Effector memory CD8-positive, alpha-beta T cell (primary cell): ENCODE measurements around the gene ADCY6.

ENCODE experiments used
- ATAC-seq: fragments of 150-1000 bp; cut with Tn5 transposase; replicated peaks from 2 replicates; pipeline ENCODE4 v1.10.0; 2021; ENCODE audit warnings: mild to moderate bottlenecking, moderate library complexity
- DNase-seq, 3 experiments: peaks; one replicate each; pipeline ENCODE4 v3.0.0; 2021
- H3K27ac Mint-ChIP-seq, 2 donors: one replicate each; pipeline ENCODE4 v1.8.0; 2022; ENCODE audit warnings: mild to moderate bottlenecking in 2 of 2, mixed read lengths in 2 of 2, moderate library complexity in 2 of 2
- H3K27me3 Mint-ChIP-seq, 2 donors: one replicate each; pipeline ENCODE4 v1.8.0; 2022; ENCODE audit warnings: mixed read lengths in 2 of 2
- H3K36me3 Mint-ChIP-seq: one replicate; pipeline ENCODE4 v1.8.0; 2022; ENCODE audit warnings: mild to moderate bottlenecking, moderate library complexity, mixed read lengths; ENCODE audit not compliant: insufficient read depth
- H3K4me1 Mint-ChIP-seq, 2 donors: one replicate each; pipeline ENCODE4 v1.8.0; 2022; ENCODE audit warnings: low read depth in 2 of 2, mixed read lengths in 2 of 2
- H3K4me3 Mint-ChIP-seq, 2 donors: one replicate each; pipeline ENCODE4 v1.8.0; 2022; ENCODE audit warnings: mild to moderate bottlenecking in 2 of 2, mixed read lengths in 2 of 2, moderate library complexity in 2 of 2
- H3K9me3 Mint-ChIP-seq, 2 donors: one replicate each; pipeline ENCODE4 v1.8.0; 2022; ENCODE audit warnings: mixed read lengths in 2 of 2

ADCY6 gene

GRCh38 chr12:48822711-48823110 is 33.8 kb upstream of the ADCY6 start:
- Mint-ChIP-seq H3K9me3 (no peaks in the 10 kb centered on the region), H3K36me3 (peaks cover 3% of the 10 kb centered on the region), H3K4me3 (no peak overlapping the region), H3K27me3 (no peaks in the 10 kb centered on the region), H3K4me1 (peaks cover 23 to 31% of the 10 kb centered on the region in 2 donors), H3K27ac (peak overlapping the region in 1 of 2 donors; percentile 1)
- DNase-seq, result no peak
- no peak for ATAC-seq

GRCh38 chr12:48822139-48822538 is 33.2 kb upstream of the ADCY6 start:
- no peak for ATAC-seq
- Mint-ChIP-seq H3K9me3 (no peaks in the 10 kb centered on the region), H3K4me1 (peaks cover 29 to 33% of the 10 kb centered on the region in 2 donors), H3K36me3 (peaks cover 3% of the 10 kb centered on the region), H3K27ac (peak overlapping the region in 1 of 2 donors; percentile 3), H3K27me3 (no peaks in the 10 kb centered on the region), H3K4me3 (no peak overlapping the region)
- DNase-seq, result no peak

GRCh38 chr12:48819986-48820725 is 31.3 kb upstream of the ADCY6 start:
- Mint-ChIP-seq H3K9me3 (no peaks in the 10 kb centered on the region), H3K27ac (peak overlapping the region in 1 of 2 donors; percentile 75), H3K4me1 (peaks cover 36 to 41% of the 10 kb centered on the region in 2 donors), H3K4me3 (peak overlapping the region; percentile 89 to 93), H3K27me3 (no peaks in the 10 kb centered on the region), H3K36me3 (peaks cover 3% of the 10 kb centered on the region)
- no peak for DNase-seq
- no peak for ATAC-seq

- peaks cover 9% of the 10 kb centered on the region for H3K36me3 Mint-ChIP-seq
- H3K27me3 Mint-ChIP-seq, result no peaks in the 10 kb centered on the region
- no peak for ATAC-seq
- H3K27ac Mint-ChIP-seq, result peak overlapping the region; percentile 45 to 46
- H3K4me3 Mint-ChIP-seq, result peak overlapping the region; percentile 89 to 93
- peaks cover 34 to 42% of the 10 kb centered on the region in 2 donors for H3K4me1 Mint-ChIP-seq
- no peak for DNase-seq
- no peaks in the 10 kb centered on the region for H3K9me3 Mint-ChIP-seq
Measured at GRCh38 chr12:48818831-48819590, 30.1 kb upstream of the ADCY6 start.

GRCh38 chr12:48817873-48818830 is 29.3 kb upstream of the ADCY6 start, which contains the start of gene CACNB3:
Gene CACNB3 (plus strand): TSS chr12:48818496. CDS start chr12:48818930, 434 bp downstream.
- Mint-ChIP-seq H3K4me3 (peak within 1 kb of the TSS; percentile 89 to 93), H3K27ac (peak within 1 kb of the TSS; percentile 70 to 81), H3K9me3 (no peaks in the 10 kb centered on the region), H3K4me1 (peaks cover 35 to 42% of the 10 kb centered on the region in 2 donors), H3K27me3 (no peaks in the 10 kb centered on the region), H3K36me3 (peaks cover 9% of the 10 kb centered on the region)
- DNase-seq (peak; percentile 75 to 76 (median 75)), ATAC-seq (peak; percentile 69)

GRCh38 chr12:48816143-48816854 is 27.4 kb upstream of the ADCY6 start:
- no peak for DNase-seq
- peak overlapping the region; percentile 93 to 94 for H3K4me3 Mint-ChIP-seq
- ATAC-seq, result no peak
- H3K27ac Mint-ChIP-seq, result peak overlapping the region; percentile 91 to 93
- peaks cover 9% of the 10 kb centered on the region for H3K36me3 Mint-ChIP-seq
- H3K4me1 Mint-ChIP-seq, result peaks cover 35 to 38% of the 10 kb centered on the region in 2 donors
- no peaks in the 10 kb centered on the region for H3K9me3 Mint-ChIP-seq
- no peaks in the 10 kb centered on the region for H3K27me3 Mint-ChIP-seq

- H3K4me1 Mint-ChIP-seq, result peaks cover 35 to 37% of the 10 kb centered on the region in 2 donors
- H3K36me3 Mint-ChIP-seq, result peaks cover 9% of the 10 kb centered on the region
- H3K27ac Mint-ChIP-seq, result peak overlapping the region; percentile 91 to 93
- H3K27me3 Mint-ChIP-seq, result no peaks in the 10 kb centered on the region
- ATAC-seq (peak; percentile 33), DNase-seq (no peak)
- no peaks in the 10 kb centered on the region for H3K9me3 Mint-ChIP-seq
- H3K4me3 Mint-ChIP-seq, result peak overlapping the region; percentile 93 to 94
Measured at GRCh38 chr12:48815126-48816110, 26.5 kb upstream of the ADCY6 start.

- Mint-ChIP-seq H3K9me3 (no peaks in the 10 kb centered on the region), H3K27me3 (no peaks in the 10 kb centered on the region), H3K27ac (peak overlapping the region; percentile 91 to 93), H3K4me1 (peaks cover 35% of the 10 kb centered on the region in 2 donors), H3K4me3 (peak overlapping the region; percentile 93 to 94), H3K36me3 (peaks cover 9% of the 10 kb centered on the region)
- peak; percentile 73 to 82 (median 74) for DNase-seq
- peak; percentile 74 for ATAC-seq
Measured at GRCh38 chr12:48814262-48815125, 25.6 kb upstream of the ADCY6 start.

- H3K4me1 Mint-ChIP-seq, result peaks cover 28 to 30% of the 10 kb centered on the region in 2 donors
- H3K27me3 Mint-ChIP-seq, result no peaks in the 10 kb centered on the region
- ATAC-seq, result no peak
Measured at GRCh38 chr12:48813465-48814261, 24.8 kb upstream of the ADCY6 start.

GRCh38 chr12:48812389-48812788 is 23.5 kb upstream of the ADCY6 start:
- Mint-ChIP-seq H3K27me3 (no peaks in the 10 kb centered on the region), H3K4me1 (peaks cover 20 to 26% of the 10 kb centered on the region in 2 donors), H3K4me3 (peak overlapping the region; percentile 52 to 62)

More at GRCh38 chr12:48813465-48814261, 24.8 kb upstream of the ADCY6 start:
- Mint-ChIP-seq H3K36me3 (peaks cover 9% of the 10 kb centered on the region), H3K4me3 (peak overlapping the region; percentile 93 to 94), H3K9me3 (no peaks in the 10 kb centered on the region), H3K27ac (peak overlapping the region; percentile 91 to 93)
- DNase-seq, result no peak

More at GRCh38 chr12:48812389-48812788, 23.5 kb upstream of the ADCY6 start:
- peaks cover 6% of the 10 kb centered on the region for H3K36me3 Mint-ChIP-seq
- no peak for DNase-seq
- H3K27ac Mint-ChIP-seq, result peak overlapping the region; percentile 84 to 85
- no peak for ATAC-seq
- H3K9me3 Mint-ChIP-seq, result no peaks in the 10 kb centered on the region
